ENCODE measurements around the gene ENTREP1. TPM values are rescaled to one million over a fixed set of nuclear protein-coding genes. Genes with fewer than 3 reads are reported as not detected.
A peak's percentile ranks its signal among the peaks of the same experiment; 100 is the strongest.
"Not testable (repeated sequence)": the region's sequence is repeated elsewhere in the genome, so short reads cannot be mapped to it uniquely, and the experiment has no call there.

The ENTREP1 gene
- total RNA-seq, 1 donor from 2014 or later = 0.30 TPM

DNA sequence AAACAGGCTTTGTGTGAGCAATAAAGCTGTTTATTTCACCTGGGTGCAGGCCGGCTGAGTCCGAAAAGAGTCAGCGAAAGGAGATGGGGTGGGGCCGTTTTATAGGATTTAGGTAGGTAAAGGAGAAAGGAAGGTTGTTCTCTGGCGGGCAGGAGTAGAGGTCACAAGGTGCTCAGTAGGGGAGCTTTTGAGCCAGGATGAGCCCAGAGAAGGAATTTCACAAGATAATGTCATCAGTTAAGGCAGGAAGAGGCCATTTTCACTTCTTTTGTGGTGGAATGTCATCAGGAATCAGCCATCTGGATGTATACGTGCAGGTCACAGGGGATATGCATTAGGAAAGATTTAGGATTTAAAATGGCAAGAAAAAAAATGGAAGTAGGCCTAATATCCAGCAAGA lies 84.9 kb downstream of the ENTREP1 start:
- ATAC-seq = not testable (repeated sequence)

DNA sequence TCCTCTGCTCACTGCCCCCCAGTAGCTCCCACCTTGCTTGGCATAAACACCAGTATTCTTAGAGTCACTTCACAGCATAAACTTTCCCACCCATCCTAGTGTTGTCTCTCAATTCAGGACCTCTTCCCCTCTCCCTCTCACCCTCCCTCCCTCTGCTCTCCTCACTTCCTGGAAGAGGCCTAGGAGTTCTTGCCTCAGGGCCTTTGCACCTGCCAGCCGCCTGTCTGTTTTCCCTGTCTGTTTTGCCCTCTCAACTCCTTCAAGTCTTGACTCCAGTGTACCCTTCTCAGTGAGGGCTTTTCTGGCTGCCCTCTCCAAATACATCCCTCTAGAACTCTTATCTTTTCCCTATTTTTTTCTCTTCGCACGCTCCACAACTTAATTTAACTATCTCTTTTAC lies 86.2 kb downstream of the ENTREP1 start:
- ATAC-seq (no peak), DNase-seq (ENCODE audit: low spot score) (no peak)

More for the DNA sequence above, 84.9 kb downstream of the ENTREP1 start:
- not testable (repeated sequence) for DNase-seq (ENCODE audit: low spot score)

DNA sequence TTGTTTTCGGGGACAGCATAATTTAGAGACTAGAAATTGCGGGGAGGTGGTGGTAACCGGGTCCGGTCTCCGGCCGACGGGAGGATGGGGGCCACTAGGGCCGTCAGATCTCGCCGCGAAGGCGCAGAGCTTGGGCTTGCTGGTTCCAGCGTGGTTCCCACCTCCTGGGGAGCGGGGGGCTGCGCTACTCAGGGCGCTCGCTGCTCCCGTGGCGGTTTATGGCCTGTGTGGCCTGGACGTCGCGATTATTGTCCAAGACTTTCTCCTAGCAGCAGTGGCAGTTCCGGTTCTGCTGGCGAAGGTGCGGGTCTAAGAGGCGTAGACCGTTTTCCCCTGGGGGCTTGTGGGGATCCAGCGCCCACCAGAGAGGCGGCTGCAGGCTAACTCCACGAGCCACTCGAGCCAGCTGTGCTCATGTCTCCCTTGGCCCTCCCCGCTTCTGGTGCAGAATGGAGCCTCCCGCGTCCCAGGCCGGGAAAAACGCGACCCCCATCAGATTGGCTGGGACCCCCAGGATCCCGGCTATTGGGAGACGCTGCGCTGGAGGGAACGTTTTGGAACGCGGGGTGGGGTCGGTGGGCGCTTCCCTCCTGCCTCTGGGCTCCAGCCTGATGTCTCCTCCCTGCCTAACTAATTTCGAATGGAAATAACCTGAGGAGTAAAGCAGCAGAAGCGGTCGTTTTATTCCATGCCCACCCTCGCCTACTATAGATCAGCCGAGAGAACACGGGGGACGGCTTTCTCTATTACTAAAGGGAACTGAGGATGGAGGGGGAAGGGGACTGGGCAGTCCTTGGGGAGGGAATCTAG lies 87.1 kb downstream of the ENTREP1 start:
- DNase-seq (ENCODE audit: low spot score) = no peak
- ATAC-seq = no peak

DNA sequence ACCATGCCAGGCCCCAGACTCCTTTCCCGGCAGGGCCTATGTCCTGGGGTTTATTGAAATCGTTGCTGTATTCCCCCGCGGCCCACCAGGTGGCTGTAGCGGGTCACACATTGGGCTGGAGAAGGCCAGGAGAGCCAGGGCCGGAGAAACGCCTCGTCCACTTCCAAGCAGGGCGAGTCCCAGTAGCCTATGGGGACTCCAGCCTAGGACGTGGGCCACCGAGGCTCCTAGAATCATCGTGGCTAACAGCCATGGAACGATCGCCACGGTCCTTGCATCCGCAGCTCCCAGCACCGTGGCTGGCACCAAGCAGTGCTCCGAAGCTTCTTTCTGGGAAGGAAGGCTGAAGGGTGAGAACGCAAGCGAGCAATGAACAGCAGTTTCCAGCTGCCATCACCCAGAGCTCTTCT lies 87.7 kb downstream of the ENTREP1 start:
- ATAC-seq = peak; percentile 100
- DNase-seq (ENCODE audit: low spot score) = peak; percentile 75

DNA sequence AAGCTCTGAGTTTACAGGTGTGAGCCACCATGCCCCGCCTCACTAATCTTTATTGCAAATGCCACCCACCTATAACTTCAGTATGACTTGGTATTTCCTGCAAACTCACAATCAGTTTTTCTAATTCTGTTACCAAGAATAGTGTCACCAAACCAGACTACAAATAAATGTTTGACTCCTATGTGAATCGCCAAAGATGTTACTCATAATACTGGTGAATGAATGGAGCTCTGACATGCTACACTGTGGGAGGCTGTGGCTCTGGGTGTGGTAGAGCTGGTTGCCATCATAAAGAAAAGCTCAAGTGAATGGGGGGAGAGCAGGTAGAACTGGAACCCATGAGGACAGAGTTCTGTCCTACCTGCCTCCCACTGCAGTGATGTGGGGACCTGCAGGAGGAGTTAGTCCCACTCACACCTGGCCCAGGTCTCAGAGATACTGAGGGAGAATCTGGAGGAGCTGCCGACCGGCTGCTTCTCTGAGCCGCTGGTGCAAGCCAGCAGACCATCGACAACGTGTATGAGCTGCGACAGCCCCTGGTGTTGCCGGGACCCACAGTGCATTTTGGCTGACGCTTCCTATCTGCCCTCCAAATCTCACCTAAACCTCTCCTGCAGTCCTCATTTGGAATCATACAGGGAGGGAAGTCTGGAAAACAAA lies 95.7 kb downstream of the ENTREP1 start:
- ATAC-seq = no peak
- no peak for DNase-seq (ENCODE audit: low spot score)

DNA sequence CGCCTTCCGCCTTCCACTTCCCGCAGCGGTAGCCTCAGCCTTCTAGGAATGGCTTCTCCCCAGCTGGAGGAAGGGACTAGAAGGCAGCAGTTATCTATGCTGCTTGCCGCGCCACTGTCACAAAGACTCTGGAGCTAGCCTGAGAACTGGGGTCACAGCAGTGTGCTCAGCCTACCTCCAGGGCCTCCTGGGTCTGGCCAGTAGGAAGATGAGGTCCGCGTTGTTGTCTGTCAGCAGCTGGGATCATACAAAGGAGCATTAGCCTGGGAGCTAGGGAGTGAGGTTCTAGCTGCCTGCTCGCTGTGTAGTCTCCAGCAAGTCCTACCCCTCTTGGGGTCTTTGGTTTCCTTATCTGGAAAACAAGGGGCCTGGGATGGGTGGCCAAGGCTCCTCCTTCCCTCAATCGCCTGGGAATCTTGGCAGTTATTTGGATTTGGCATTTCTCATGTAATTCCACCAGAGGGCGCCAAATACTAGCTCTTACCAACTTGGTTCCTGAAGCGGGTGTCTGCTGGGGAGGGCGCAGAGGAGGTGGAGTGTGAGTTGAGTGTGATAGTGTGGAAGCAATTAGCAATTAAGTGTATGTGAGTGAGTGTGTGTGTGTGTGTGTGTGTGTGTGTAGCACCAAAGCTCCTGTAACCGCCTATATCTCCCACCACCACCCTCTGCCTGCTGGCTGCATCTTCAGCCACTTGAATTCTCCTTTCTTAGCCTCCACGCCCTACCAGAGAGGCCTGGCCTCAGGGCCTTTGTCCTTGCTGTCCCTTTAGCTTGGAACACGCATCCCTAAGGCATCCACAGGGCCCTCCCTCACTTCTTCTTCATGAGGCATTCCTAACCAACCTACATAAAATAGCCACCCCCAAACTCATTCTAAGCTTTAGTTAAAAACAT lies 97.1 kb downstream of the ENTREP1 start:
- ATAC-seq (peak; percentile 98), DNase-seq (ENCODE audit: low spot score) (peak; percentile 62)

DNA sequence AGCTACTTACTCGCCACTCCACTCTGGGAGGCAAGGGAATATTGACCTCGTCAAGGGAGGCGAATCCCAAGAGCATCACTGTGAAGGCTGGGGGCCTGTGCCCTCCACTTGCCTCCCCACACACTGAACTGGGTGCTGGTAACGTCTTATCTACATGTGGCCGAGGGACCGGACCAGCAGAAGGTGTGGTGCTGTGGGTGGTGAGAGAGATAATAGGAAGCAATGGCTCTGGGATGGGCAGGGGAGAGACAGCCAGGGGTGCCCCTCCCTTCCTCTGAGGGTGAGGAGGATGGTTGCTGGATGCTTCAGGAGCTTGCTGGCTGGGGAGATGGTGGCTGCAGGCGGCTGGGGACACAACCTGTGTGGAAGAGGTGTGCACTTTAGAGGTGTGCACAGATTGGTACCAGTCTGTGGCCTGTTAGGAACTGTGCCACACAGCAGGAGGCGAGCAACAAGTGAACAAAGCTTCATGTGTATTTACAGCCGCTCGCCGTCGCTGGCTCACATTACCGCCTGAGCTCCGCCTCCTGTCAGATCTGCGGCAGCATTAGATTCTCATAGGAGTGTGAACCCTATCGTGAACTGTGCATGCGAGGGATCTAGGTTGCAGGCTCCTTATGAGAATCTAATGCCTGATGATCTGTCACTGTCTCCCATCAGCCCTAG lies 100.3 kb downstream of the ENTREP1 start:
- DNase-seq (ENCODE audit: low spot score) (no peak), ATAC-seq (no peak)

DNA sequence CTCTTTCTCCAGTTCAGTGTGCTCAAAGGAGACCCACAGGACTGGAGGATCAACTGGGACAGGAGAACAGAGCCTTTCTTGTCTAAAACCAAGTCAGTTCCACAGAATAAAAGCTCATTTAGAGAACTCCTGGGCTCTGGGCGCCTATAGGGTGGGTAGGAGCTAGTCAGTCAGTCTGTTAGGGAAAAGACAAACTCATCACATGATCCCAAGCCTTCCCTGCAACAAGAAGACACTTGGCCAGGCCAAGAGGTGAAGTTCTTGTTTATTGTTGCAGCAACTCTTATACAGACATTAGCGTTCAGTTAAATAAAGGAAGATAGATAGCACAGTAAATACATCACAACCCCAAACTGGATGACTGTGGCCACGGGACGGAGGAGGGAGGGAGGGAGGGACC lies 102.3 kb downstream of the ENTREP1 start:
- DNase-seq (ENCODE audit: low spot score) (no peak), ATAC-seq (no peak)

DNA sequence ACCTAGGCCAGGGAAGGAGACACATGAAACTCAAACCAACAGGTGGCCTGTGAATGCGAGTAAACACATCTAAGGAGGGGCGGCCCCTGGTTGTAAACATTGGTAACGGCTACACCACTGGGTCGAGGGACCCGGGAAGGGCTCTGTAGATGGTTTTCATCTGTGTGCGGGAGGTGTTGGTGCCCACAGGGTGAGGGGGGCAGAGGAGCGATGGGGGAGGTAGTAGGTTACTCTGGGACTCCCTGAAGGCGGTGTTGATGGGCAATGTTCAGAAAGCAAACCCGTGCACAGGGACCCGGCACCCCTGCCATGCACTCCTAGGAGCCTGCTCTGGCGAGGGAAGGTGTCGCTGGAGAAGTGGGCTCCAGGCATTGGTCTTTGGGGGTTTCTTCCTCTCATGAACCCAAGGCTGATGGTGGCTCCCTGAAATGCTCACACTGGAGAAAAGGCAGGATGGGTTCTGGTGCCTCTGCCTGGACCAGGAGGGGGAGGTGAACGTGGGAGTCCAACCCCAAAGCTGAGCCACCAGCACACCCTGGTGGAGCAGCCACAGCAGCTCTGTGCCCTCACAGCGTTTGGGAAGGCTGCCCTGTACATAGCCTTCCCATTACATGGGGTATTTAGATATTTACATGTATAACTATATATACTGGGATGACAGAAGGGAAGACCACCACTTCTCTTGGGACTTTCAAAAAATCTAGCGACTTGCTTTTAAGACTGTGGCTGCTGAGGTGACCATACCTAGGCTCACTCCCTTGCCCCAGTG lies 103.2 kb downstream of the ENTREP1 start:
- ATAC-seq (no peak), DNase-seq (ENCODE audit: low spot score) (no peak)

DNA sequence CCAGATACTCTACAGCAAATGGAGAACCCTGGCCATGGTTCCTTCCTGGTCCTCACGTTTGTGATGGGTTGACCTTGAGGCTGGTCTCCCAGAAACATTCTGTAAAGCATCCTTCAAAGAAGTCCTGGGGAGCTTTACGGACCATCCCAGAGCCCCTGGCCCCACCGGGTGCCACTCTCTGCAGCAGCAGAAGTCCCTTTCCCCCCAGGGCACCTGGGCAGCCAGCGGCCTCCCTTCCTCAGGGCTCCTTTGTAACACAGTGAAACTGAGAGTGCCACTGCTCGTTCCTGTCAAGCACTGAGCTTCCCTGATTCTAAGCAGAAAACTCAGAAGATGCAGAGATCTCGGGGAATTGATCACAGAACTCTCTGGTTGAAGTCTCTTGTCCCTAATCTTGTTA lies 104.3 kb downstream of the ENTREP1 start:
- DNase-seq (ENCODE audit: low spot score) (no peak), ATAC-seq (no peak)

DNA sequence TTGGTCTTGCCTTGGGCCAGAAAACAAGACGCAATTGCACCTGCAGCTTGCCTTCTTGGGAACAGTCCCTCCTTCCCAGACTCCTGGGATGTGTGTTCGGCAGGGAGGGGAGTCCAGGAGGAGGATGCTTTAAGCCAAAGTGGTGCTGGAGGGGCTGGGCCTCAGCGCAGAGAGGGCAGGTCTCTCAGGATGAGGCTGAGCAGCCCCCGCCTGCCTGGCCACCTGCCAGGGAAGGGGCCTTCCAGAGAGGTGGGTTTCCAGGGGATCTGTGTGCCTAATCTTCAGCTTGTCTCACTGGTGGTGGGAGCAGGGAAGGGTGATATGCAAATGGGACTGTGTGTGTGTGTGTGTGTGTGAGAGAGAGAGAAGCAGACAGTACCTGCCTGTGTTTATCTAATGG lies 105.2 kb downstream of the ENTREP1 start:
- ATAC-seq (no peak), DNase-seq (ENCODE audit: low spot score) (no peak)

DNA sequence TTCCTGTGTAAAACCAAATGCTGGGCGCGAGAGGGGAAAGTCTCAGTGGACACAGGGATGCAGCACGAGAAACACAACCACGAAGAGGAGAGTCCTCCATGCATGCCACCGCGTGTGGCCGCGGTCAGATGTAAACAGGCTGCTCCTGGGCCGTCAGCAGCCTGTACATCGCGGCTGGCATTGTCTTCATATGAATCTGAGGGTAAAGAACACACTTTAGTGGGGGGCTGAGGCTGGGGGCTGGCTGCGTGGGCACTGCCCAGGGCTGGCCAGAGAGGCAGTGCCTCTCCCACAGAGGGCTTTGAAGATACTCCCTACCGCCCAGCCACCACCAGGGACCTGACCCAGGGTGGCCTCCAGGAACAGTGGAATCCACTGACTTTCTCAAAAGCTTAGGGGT lies 106.2 kb downstream of the ENTREP1 start:
- ATAC-seq (no peak), DNase-seq (ENCODE audit: low spot score) (no peak)

DNA sequence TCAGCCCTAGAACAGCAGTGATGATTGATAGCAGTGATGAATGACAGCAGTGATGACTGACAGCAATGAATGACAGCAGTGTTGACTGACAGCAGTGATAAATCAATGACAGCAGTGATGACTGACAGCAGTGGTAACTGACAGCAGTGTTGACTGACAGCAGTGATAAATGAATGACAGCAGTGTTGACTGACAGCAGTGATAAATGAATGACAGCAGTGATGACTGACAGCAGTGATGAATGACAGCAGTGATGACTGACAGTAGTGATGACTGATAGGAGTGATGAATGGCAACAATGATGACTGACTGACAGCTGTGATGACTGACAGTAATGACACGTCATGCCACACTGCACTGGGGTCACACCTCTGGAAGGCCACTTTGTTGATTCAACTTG lies 106.8 kb downstream of the ENTREP1 start:
- ATAC-seq (no peak), DNase-seq (ENCODE audit: low spot score) (no peak)

DNA sequence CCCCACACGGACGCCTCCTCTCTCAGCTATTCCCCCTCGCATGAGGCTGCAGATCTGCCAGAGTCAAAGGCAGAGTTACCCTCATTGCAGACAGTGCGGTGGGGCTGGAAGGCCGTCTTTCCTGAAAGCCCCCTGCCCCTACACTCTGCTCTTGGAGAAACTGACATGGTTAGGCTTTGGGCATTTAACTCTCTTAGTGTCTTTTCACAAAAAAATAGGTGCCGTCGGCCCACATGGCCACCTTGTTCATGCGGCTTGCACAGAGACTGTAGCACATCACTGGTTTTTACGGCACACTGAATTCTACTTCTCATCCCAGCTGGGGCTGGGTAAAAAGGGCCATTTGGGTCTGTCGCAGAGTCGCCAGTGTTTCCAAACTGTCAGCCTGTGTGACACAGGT lies 107.6 kb downstream of the ENTREP1 start:
- no peak for DNase-seq (ENCODE audit: low spot score)
- no peak for ATAC-seq

DNA sequence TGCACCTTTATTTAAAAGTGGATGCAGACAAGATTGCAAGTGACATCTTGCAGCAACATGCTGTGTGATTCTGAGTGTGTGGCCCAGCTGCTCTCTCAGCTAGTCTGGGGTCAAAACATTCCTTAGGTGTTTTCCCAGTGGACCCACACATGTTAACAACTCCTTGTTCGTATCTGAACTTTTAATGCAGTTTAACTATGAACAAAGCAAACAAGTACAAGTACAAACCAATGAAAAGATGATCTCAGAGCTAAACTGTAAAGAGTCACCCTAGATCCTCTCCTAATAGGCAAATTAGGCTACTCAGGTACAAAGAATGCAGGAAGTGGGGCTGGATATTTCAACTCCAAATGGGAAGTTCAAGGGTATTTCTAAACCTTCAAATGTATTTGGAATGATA lies 108.4 kb downstream of the ENTREP1 start:
- ATAC-seq (no peak), DNase-seq (ENCODE audit: low spot score) (no peak)

DNA sequence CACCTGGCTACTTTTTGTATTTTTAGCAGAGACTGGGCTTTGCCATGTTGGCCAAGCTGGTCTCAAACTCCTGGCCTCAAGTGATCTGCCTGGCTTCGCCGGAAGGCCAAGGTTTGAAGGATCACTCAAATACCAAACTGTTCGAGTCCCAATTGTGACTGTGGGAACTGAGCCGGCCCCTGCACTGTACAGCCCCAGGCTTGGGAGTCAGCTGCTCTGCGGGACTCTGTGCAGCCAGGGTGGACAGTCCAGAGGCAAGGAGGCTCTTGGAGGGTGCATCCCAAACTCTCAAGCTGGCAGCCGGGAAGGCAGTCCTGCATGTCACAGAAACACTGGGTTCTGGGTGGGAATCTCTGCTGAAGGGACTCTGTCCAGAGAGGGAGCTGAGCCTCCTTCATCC lies 109.0 kb downstream of the ENTREP1 start:
- DNase-seq (ENCODE audit: low spot score) = no peak
- no peak for ATAC-seq

DNA sequence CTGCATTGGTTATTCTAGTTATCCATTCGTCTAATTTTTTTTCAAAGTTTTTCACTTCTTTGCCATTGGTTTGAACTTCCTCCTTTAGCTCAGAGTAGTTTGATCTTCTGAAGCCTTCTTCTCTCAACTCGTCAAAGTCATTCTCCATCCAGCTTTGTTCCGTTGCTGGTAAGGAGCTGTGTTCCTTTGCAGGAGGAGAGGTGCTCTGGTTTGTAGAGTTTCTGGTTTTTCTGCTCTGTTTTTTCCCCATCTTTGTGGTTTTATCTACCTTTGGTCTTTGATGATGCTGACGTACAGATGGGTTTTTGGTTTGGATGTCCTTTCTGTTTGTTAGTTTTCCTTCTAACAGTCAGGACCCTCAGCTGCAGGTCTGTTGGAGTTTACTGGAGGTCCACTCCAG lies 114.6 kb downstream of the ENTREP1 start:
- not testable (repeated sequence) for ATAC-seq; DNase-seq (ENCODE audit: low spot score)

DNA sequence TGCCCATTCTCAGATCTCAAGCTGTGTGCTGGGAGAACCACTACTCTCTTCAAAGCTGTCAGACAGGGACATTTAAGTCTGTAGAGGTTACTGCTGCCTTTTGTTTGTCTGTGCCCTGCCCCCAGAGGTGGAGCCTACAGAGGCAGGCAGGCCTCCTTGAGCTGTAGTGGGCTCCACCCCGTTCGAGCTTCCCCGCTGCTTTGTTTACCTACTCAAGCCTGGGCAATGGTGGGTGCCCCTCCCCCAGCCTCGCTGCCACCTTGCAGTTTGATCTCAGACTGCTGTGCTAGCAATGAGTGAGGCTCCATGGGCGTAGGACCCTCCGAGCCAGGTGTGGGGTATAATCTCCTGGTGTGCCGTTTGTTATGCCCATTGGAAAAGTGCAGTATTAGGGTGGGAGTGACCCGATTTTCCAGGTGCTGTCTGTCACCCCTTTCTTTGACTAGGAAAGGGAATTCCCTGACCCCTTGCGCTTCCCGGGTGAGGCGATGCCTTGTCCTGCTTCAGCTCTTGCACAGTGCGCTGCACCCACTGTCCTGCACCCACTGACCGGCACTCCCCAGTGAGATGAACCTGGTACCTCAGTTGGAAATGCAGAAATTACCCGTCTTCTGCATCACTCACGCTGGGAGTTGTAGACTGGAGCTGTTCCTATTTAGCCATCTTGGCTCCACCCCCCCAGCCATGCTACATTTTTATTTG lies 115.4 kb downstream of the ENTREP1 start:
- ATAC-seq; DNase-seq (ENCODE audit: low spot score): not testable (repeated sequence)

All from left lobe of liver (tissue), 2 donors.